GM12875 (cell line): ENCODE results near the gene SOBP.

Experiments
- H3K4me3 ChIP-seq: one replicate; pipeline ENCODE4 v1.5.1; 2011; ENCODE audit warnings: low read depth, low read length, control low read depth
- CTCF ChIP-seq: IDR thresholded peaks from 2 replicates; pipeline ENCODE4 v1.5.1; 2011; ENCODE audit warnings: low read depth, mild to moderate bottlenecking, control low read depth, inconsistent platforms, low read length, moderate library complexity, borderline replicate concordance; ENCODE audit not compliant: insufficient read depth

SOBP gene

DNA sequence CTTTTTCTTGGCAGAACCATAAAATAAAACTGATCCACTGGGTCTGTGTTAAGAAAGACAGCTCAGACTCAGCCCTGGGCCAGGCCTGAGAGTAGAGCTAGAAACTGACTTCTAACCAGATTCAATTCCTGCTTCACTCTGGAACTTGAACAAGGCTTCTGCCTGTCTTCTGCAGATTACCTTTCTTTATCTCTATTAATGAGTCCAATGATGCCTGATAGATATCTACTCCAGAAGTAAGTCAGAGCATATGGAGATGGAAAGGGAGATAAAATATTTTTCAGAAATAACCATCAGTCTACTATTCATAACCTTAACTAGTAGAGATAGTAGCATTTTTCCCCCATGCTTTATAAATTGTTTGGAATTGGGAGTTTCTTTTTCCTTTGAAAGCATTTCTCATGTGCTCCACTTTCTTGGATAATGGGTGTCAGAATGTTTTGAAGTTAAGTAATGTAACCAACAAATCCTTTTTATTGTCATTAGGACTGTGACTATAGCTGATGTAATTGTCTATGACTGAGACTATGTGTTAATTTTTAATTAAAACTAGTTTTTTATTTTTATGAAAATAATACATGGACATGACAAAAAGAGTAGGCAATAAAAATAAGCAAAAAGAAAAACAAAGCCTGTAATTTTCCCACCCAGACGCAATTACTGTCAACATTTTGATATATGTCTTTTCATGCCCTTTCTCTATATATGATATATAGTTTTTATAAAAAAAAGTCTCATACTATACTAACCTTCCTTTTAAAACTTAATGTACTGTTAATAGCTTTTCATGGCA, 7.2 kb downstream of the SOBP start:
- H3K4me3 ChIP-seq = no peak overlapping the region
- no peak for TF ChIP-seq CTCF

- TF ChIP-seq CTCF = no peak
- H3K4me3 ChIP-seq = no peak overlapping the region
Observed at GRCh38 chr6:107504270-107505026, 14.5 kb downstream of the SOBP start.

DNA sequence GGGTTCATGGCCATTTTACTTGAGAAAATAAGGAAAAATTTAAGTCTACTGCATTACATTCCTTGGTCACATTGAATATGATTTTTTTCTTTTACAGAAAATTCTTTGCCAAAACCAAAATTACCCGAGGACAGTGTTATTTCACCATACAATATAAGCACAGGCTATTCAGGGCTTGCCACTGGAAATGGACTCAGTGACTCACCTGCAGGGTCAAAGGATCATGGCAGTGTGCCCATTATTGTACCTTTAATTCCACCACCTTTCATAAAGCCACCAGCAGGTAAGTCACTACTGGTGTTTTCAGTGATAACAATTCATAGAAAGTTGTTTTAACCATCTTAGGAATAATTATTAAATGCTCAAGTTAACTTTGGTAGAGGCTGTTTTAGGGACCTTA, 16.2 kb downstream of the SOBP start:
- H3K4me3 ChIP-seq = no peak overlapping the region
- no peak for TF ChIP-seq CTCF

GRCh38 chr6:107509506-107509905, 19.6 kb downstream of the SOBP start:
- no peak for TF ChIP-seq CTCF
- no peak overlapping the region for H3K4me3 ChIP-seq

- no peak for TF ChIP-seq CTCF
- H3K4me3 ChIP-seq = no peak overlapping the region
Observed at GRCh38 chr6:107510108-107510507, 20.2 kb downstream of the SOBP start.

- H3K4me3 ChIP-seq = no peak overlapping the region
- TF ChIP-seq CTCF = no peak
Observed at GRCh38 chr6:107511511-107511993, 21.6 kb downstream of the SOBP start.
